ENCODE measurements around the gene GPX4. TPM values are rescaled to one million over a fixed set of nuclear protein-coding genes. Genes with fewer than 3 reads are reported as not detected.

Gene GPX4
- polyA plus RNA-seq, 3 donors = 459 to 508 (median 493) TPM

DNA sequence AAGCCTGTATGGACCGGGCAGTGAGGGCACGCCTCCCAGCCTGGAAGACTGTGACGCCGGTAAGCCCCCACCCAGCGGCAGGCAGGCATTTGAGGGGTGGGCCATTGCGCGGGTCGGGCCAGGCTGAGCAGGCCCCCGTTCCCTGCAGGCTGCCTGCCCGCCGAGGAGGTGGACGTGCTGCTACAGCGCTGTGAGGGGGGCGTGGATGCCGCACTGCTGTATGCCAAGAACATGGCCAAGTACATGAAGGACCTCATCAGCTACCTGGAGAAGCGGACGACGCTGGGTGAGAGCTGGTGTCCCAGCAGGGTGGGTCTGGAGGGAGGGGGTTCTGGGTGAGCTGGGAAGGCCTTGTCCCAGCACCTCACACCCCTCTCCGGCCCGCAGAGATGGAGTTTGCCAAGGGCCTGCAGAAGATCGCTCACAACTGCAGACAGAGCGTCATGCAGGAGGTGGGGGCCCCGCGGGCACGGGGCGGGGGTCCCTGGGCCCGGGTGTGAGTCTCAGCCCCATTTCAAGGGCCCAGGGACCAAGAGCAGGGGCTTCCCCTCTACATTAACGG is 29.8 kb upstream of the GPX4 start:
- H3K4me2 ChIP-seq (replicated peaks; ENCODE audit: extremely low read depth, low read length, poor library complexity, severe bottlenecking) = peak overlapping the region; percentile 69
- H3K9me3 ChIP-seq (replicated peaks in 1 of 2; ENCODE audit: control insufficient read depth in 1 of 2, insufficient read depth in 1 of 2, low read length in 2 of 2) = no peaks in the 10 kb centered on the region
- H3K27ac Mint-ChIP-seq = peak overlapping the region in 6 of 7 donors; percentile 56 to 90 (median 74)
- no peaks in the 10 kb centered on the region for H3K9me3 Mint-ChIP-seq
- H3K4me1 ChIP-seq (ENCODE audit: control insufficient read depth in 1 of 2, insufficient read depth in 2 of 2, low read length in 2 of 2) = peaks cover 72 to 87% of the 10 kb centered on the region in 2 donors
- peak overlapping the region in 1 of 3 experiments; percentile 59 for H3K4me3 ChIP-seq (replicated peaks in 1 of 3; ENCODE audit: low read depth in 2 of 3, low read length in 3 of 3)
- peaks cover 95% of the 10 kb centered on the region for H4K20me1 ChIP-seq (ENCODE audit: insufficient read depth, low read length)
- H3K27ac ChIP-seq (ENCODE audit: low read depth in 1 of 2, low read length in 2 of 2) = peak overlapping the region; percentile 33 to 36
- no peaks in the 10 kb centered on the region for H3K27me3 ChIP-seq (ENCODE audit: control insufficient read depth in 2 of 2, insufficient read depth in 2 of 2, low read length in 2 of 2)
- intact Hi-C loops (cut with micrococcal nuclease) = loop anchor here in 1 of 2 donors (2.0 to 5.0 kb wide), 2 partner anchors 13 to 37 kb away; no protein-coding TSS in a partner anchor
- peaks cover 64% of the 10 kb centered on the region for H3K4me1 Mint-ChIP-seq
- H3K36me3 Mint-ChIP-seq = peaks cover 45 to 84% of the 10 kb centered on the region in 2 donors
- peaks cover 94% of the 10 kb centered on the region for H3K79me2 ChIP-seq (ENCODE audit: insufficient read depth, low read length)
- 69% methylated on average over 20 of the region's 28 CpGs for WGBS (ENCODE audit: insufficient coverage)
- no peak for DNase-seq
- peak overlapping the region; percentile 57 to 76 for H3K4me3 Mint-ChIP-seq
- no peak overlapping the region for H2AFZ ChIP-seq (ENCODE audit: insufficient read depth, low read depth, low read length, poor library complexity, severe bottlenecking)
- H3K27me3 Mint-ChIP-seq (ENCODE audit: low read depth in 3 of 3) = peaks cover 0 to 1% (median 0%) of the 10 kb centered on the region in 3 donors
- peak overlapping the region; percentile 8 for H3K9ac ChIP-seq (ENCODE audit: insufficient read depth, low read length, poor library complexity, severe bottlenecking)
- TF ChIP-seq, protein P1, sequence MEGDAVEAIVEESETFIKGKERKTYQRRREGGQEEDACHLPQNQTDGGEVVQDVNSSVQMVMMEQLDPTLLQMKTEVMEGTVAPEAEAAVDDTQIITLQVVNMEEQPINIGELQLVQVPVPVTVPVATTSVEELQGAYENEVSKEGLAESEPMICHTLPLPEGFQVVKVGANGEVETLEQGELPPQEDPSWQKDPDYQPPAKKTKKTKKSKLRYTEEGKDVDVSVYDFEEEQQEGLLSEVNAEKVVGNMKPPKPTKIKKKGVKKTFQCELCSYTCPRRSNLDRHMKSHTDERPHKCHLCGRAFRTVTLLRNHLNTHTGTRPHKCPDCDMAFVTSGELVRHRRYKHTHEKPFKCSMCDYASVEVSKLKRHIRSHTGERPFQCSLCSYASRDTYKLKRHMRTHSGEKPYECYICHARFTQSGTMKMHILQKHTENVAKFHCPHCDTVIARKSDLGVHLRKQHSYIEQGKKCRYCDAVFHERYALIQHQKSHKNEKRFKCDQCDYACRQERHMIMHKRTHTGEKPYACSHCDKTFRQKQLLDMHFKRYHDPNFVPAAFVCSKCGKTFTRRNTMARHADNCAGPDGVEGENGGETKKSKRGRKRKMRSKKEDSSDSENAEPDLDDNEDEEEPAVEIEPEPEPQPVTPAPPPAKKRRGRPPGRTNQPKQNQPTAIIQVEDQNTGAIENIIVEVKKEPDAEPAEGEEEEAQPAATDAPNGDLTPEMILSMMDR (IDR thresholded peaks at IDR 0.05) = no peak
- H3K36me3 ChIP-seq (replicated peaks in 1 of 2; ENCODE audit: control insufficient read depth in 1 of 2, insufficient read depth in 2 of 2, low read length in 2 of 2) = peaks cover 66 to 70% of the 10 kb centered on the region in 2 donors

DNA sequence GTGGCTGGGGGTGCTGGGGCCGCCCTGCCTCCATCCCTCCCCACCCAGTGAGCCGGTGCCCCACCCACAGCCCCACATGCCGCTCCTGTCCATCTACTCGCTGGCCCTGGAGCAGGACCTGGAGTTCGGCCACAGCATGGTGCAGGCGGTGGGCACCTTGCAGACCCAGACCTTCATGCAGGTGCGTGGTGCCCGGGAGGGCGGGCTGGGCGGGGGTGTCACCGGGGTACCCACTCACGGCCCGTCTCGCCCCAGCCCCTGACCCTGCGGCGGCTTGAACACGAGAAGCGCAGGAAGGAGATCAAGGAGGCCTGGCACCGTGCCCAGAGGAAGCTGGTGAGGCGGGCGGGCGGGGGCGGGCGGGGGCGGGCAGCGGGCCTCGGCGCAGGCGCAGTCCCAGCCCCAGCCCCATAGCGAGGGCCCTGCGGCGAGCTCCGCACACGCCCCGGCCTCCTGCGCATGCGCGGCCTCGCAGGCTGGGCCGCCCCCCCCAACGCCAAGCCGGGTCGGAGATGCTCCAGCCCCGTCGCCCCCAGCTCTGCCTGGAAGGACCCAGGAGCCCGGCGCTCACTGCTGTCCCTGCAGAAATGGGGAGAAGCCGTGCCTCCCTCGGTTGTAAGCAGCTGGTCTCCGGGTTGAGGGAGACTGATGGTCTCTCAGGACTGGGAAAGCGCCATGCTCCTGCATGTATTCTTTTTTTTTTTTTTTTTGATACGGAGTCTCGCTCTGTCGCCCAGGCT is 29.1 kb upstream of the GPX4 start:
- H3K36me3 ChIP-seq (replicated peaks in 1 of 2; ENCODE audit: control insufficient read depth in 1 of 2, insufficient read depth in 2 of 2, low read length in 2 of 2) = peaks cover 68 to 75% of the 10 kb centered on the region in 2 donors
- Mint-ChIP-seq H3K4me1 (peaks cover 57% of the 10 kb centered on the region), H3K27me3 (ENCODE audit: low read depth in 3 of 3) (peaks cover 0 to 1% (median 0%) of the 10 kb centered on the region in 3 donors), H3K9me3 (no peaks in the 10 kb centered on the region), H3K36me3 (peaks cover 43 to 84% of the 10 kb centered on the region in 2 donors), H3K27ac (peak overlapping the region in 6 of 7 donors; percentile 6 to 87 (median 60)), H3K4me3 (peak overlapping the region in 1 of 2 donors; percentile 39)
- WGBS (ENCODE audit: insufficient coverage) = 8% methylated on average over 42 of the region's 54 CpGs
- H2AFZ ChIP-seq (ENCODE audit: insufficient read depth, low read depth, low read length, poor library complexity, severe bottlenecking) = no peak overlapping the region
- intact Hi-C loops (cut with micrococcal nuclease) = loop anchor here (5.0 kb wide), 2 partner anchors 32 to 37 kb away; partner anchors contain the start of gene ABCA7 (in 1 of the 2)
- H3K4me3 ChIP-seq (replicated peaks in 1 of 3; ENCODE audit: low read depth in 2 of 3, low read length in 3 of 3) = peak overlapping the region in 2 of 3 experiments; percentile 20 to 63
- peak overlapping the region; percentile 33 to 36 for H3K27ac ChIP-seq (ENCODE audit: low read depth in 1 of 2, low read length in 2 of 2)
- peaks cover 66 to 80% of the 10 kb centered on the region in 2 donors for H3K4me1 ChIP-seq (ENCODE audit: control insufficient read depth in 1 of 2, insufficient read depth in 2 of 2, low read length in 2 of 2)
- peak; percentile 87 to 92 (median 88) for DNase-seq
- H3K9me3 ChIP-seq (replicated peaks in 1 of 2; ENCODE audit: control insufficient read depth in 1 of 2, insufficient read depth in 1 of 2, low read length in 2 of 2) = no peaks in the 10 kb centered on the region
- TF ChIP-seq, protein P1 (IDR thresholded peaks at IDR 0.05) = no peak
- H3K4me2 ChIP-seq (replicated peaks; ENCODE audit: extremely low read depth, low read length, poor library complexity, severe bottlenecking) = peak overlapping the region; percentile 73
- no peaks in the 10 kb centered on the region for H3K27me3 ChIP-seq (ENCODE audit: control insufficient read depth in 2 of 2, insufficient read depth in 2 of 2, low read length in 2 of 2)
- peaks cover 95% of the 10 kb centered on the region for H4K20me1 ChIP-seq (ENCODE audit: insufficient read depth, low read length)
- H3K9ac ChIP-seq (ENCODE audit: insufficient read depth, low read length, poor library complexity, severe bottlenecking) = peak overlapping the region; percentile 8
- H3K79me2 ChIP-seq (ENCODE audit: insufficient read depth, low read length) = peaks cover 94% of the 10 kb centered on the region

Measured in CD14-positive monocyte (primary cell).